WTC11 (cell line): ENCODE measurements around the gene KRT9.

Source experiments
- ETV6 ChIP-seq: sonication (generic); formaldehyde crosslinking; IDR thresholded peaks from 2 replicates; pipeline ENCODE4 v1.8.1; 2022; ENCODE audit warnings: mild to moderate bottlenecking, missing genetic modification reagents
- GTF2I ChIP-seq: fragments of 250-450 bp; sonication (Bioruptor Pico); conservative IDR thresholded peaks from 2 replicates; pipeline ENCODE4 v1.4.0; 2021; ENCODE audit warnings: mild to moderate bottlenecking
- JUN ChIP-seq: sonication (generic); formaldehyde crosslinking; IDR thresholded peaks from 2 replicates; pipeline ENCODE4 v1.8.0; 2023; ENCODE audit warnings: mild to moderate bottlenecking, missing genetic modification reagents
- NFYB ChIP-seq: sonication (generic); formaldehyde crosslinking; conservative IDR thresholded peaks from 2 replicates; pipeline ENCODE4 v1.8.0; 2022; ENCODE audit warnings: low read depth, missing genetic modification reagents
- NR3C1 ChIP-seq: sonication (generic); formaldehyde crosslinking; conservative IDR thresholded peaks from 2 replicates; pipeline ENCODE4 v1.8.1; 2023; ENCODE audit warnings: low read depth, mild to moderate bottlenecking, missing genetic modification reagents
- SP1 ChIP-seq: sonication (generic); formaldehyde crosslinking; conservative IDR thresholded peaks from 2 replicates; pipeline ENCODE4 v1.8.1; 2022; ENCODE audit warnings: missing genetic modification reagents
- ZNF232 ChIP-seq: sonication (generic); formaldehyde crosslinking; IDR thresholded peaks from 2 replicates; pipeline ENCODE4 v1.8.0; 2022; ENCODE audit warnings: mild to moderate bottlenecking, missing genetic modification reagents
- TF ChIP-seq, protein P1 (sequence below): fragments of 200-600 bp; IDR thresholded peaks from 2 replicates; pipeline ENCODE4 v1.8.0; 2022; ENCODE audit warnings: antibody characterized with exemption
- TF ChIP-seq, protein P2 (sequence below): sonication (generic); formaldehyde crosslinking; IDR thresholded peaks from 2 replicates; pipeline ENCODE4 v1.8.0; 2022; ENCODE audit warnings: mild to moderate bottlenecking, missing genetic modification reagents
- TF ChIP-seq, protein P3 (sequence below): sonication (generic); formaldehyde crosslinking; IDR thresholded peaks from 2 replicates; pipeline ENCODE4 v1.8.1; 2022; ENCODE audit warnings: mild to moderate bottlenecking, moderate library complexity, missing genetic modification reagents

DNA sequence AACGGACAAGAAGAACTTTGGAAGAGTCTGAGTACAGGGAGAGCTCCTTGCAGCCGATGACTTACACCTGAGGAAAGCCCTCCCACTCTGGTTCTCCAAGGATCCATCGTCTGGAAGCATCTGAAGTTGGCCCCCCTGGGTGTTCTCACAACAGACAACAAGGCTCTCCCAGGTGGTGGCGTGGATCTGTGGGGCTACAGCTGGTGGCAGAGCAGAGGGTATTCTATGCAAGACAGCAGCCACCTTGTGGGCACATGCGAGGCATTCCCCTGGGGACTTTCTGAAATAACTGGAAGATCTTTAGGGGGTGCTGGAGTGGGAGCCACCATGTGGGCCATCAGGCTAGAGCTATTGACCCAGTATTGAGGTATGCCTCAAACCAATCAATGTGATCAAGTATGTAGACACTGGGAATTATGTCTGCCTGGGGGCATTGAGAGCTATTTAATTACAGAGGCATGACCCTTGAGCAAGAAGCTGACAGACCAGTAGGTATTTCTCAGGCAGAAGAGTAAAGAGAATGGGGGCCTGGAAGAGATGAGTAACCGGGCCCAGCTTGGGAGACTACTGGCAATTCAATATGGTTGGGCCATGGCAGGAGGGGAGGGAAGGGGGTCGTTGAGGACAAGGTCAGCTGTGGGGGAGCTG lies 36.8 kb downstream of the KRT9 start:
- TF ChIP-seq NFYB (no peak), GTF2I (CRISPR knock-in tag) (no peak), SP1 (CRISPR knock-in tag) (no peak), ZNF232 (CRISPR knock-in tag) (no peak), JUN (CRISPR knock-in tag) (no peak), NR3C1 (no peak), ETV6 (CRISPR knock-in tag) (no peak)
- TF ChIP-seq, protein P1, sequence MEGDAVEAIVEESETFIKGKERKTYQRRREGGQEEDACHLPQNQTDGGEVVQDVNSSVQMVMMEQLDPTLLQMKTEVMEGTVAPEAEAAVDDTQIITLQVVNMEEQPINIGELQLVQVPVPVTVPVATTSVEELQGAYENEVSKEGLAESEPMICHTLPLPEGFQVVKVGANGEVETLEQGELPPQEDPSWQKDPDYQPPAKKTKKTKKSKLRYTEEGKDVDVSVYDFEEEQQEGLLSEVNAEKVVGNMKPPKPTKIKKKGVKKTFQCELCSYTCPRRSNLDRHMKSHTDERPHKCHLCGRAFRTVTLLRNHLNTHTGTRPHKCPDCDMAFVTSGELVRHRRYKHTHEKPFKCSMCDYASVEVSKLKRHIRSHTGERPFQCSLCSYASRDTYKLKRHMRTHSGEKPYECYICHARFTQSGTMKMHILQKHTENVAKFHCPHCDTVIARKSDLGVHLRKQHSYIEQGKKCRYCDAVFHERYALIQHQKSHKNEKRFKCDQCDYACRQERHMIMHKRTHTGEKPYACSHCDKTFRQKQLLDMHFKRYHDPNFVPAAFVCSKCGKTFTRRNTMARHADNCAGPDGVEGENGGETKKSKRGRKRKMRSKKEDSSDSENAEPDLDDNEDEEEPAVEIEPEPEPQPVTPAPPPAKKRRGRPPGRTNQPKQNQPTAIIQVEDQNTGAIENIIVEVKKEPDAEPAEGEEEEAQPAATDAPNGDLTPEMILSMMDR, result no peak
- TF ChIP-seq, protein P2, sequence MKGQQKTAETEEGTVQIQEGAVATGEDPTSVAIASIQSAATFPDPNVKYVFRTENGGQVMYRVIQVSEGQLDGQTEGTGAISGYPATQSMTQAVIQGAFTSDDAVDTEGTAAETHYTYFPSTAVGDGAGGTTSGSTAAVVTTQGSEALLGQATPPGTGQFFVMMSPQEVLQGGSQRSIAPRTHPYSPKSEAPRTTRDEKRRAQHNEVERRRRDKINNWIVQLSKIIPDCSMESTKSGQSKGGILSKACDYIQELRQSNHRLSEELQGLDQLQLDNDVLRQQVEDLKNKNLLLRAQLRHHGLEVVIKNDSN (CRISPR knock-in tag), result no peak
- TF ChIP-seq, protein P3, sequence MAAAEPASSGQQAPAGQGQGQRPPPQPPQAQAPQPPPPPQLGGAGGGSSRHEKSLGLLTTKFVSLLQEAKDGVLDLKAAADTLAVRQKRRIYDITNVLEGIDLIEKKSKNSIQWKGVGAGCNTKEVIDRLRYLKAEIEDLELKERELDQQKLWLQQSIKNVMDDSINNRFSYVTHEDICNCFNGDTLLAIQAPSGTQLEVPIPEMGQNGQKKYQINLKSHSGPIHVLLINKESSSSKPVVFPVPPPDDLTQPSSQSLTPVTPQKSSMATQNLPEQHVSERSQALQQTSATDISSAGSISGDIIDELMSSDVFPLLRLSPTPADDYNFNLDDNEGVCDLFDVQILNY (CRISPR knock-in tag), result no peak
